GM23338 (cell line): ENCODE results near the gene JHY. TPM values are rescaled to one million over a fixed set of nuclear protein-coding genes. Genes with fewer than 3 reads are reported as not detected.

Source experiments
- ATAC-seq: fragments of 200-7000 bp; cut with Tn5 transposase; 3 replicates; pipeline ENCODE4 v1.9.1; 2020
- DNase-seq: peaks from one replicate; pipeline ENCODE4 v3.0.0-alpha.2; 2015; ENCODE audit warnings: low spot score
- H2AFZ ChIP-seq: fragments of 200-600 bp; sonication (generic); 2 replicates; pipeline ENCODE4 v1.8.0; 2016; ENCODE audit warnings: antibody characterized with exemption, mild to moderate bottlenecking, moderate library complexity
- H3F3A ChIP-seq: fragments of 200-600 bp; sonication (generic); replicated peaks from 2 replicates; pipeline ENCODE4 v1.8.0; 2017; ENCODE audit warnings: antibody characterized with exemption, mixed run types, low read depth
- H3K27ac ChIP-seq: fragments of 200-600 bp; sonication (generic); 2 replicates; pipeline ENCODE4 v1.6.1; 2016; ENCODE audit warnings: low read depth
- H3K27me3 ChIP-seq: fragments of 200-600 bp; sonication (generic); 2 replicates; pipeline ENCODE4 v1.8.0; 2016; ENCODE audit warnings: mild to moderate bottlenecking, mixed run types, moderate library complexity; ENCODE audit not compliant: insufficient read depth
- H3K36me3 ChIP-seq: fragments of 200-600 bp; sonication (generic); 2 replicates; pipeline ENCODE4 v1.8.0; 2016; ENCODE audit warnings: mild to moderate bottlenecking; ENCODE audit not compliant: insufficient read depth
- H3K4me1 ChIP-seq: fragments of 200-600 bp; sonication (generic); 2 replicates; pipeline ENCODE4 v1.8.0; 2016; ENCODE audit warnings: mild to moderate bottlenecking, moderate library complexity; ENCODE audit not compliant: insufficient read depth
- H3K4me2 ChIP-seq: fragments of 200-600 bp; sonication (generic); 2 replicates; pipeline ENCODE4 v1.7.1; 2017; ENCODE audit warnings: mixed run types
- H3K4me3 ChIP-seq: fragments of 200-600 bp; sonication (generic); 2 replicates; pipeline ENCODE4 v1.6.1; 2016; ENCODE audit warnings: mixed run types
- H3K79me2 ChIP-seq: fragments of 200-600 bp; sonication (generic); replicated peaks from 2 replicates; pipeline ENCODE4 v1.8.0; 2017; ENCODE audit warnings: mild to moderate bottlenecking; ENCODE audit not compliant: insufficient read depth
- H3K9me2 ChIP-seq: fragments of 200-600 bp; sonication (generic); 2 replicates; pipeline ENCODE4 v1.8.0; 2017; ENCODE audit not compliant: insufficient read depth
- H4K20me1 ChIP-seq: fragments of 200-600 bp; sonication (generic); replicated peaks from 2 replicates; pipeline ENCODE4 v1.8.0; 2017; ENCODE audit warnings: mild to moderate bottlenecking; ENCODE audit not compliant: insufficient read depth
- H3K27ac Mint-ChIP-seq: 2 replicates; pipeline ENCODE4 v1.8.0; 2020; ENCODE audit warnings: inconsistent platforms, mild to moderate bottlenecking, moderate library complexity, mixed read lengths
- H3K27me3 Mint-ChIP-seq: 3 replicates; pipeline ENCODE4 v1.8.0; 2022; ENCODE audit warnings: low read depth, mild to moderate bottlenecking, moderate library complexity, mixed read lengths, inconsistent platforms; ENCODE audit not compliant: insufficient read depth, poor library complexity
- H3K36me3 Mint-ChIP-seq: 3 replicates; pipeline ENCODE4 v1.8.0; 2021; ENCODE audit warnings: low read depth, mild to moderate bottlenecking, inconsistent platforms, moderate library complexity, mixed read lengths
- H3K4me1 Mint-ChIP-seq: 3 replicates; pipeline ENCODE4 v1.8.0; 2020; ENCODE audit warnings: mild to moderate bottlenecking, inconsistent platforms, mixed read lengths
- H3K4me3 Mint-ChIP-seq: 3 replicates; pipeline ENCODE4 v1.8.0; 2021; ENCODE audit warnings: moderate library complexity, mild to moderate bottlenecking, inconsistent platforms, mixed read lengths
- H3K9me3 Mint-ChIP-seq: 3 replicates; pipeline ENCODE4 v1.8.0; 2020; ENCODE audit warnings: moderate library complexity, mild to moderate bottlenecking, inconsistent platforms, mixed read lengths
- CREB1 ChIP-seq: fragments of 250-450 bp; sonication (Bioruptor Pico); IDR thresholded peaks from 2 replicates; pipeline ENCODE4 v1.5.0; 2020; ENCODE audit warnings: low read depth, mild to moderate bottlenecking, moderate library complexity
- EZH2 ChIP-seq: fragments of 200-600 bp; sonication (generic); IDR thresholded peaks from one replicate; pipeline ENCODE4 v1.8.0; 2017; ENCODE audit warnings: antibody characterized with exemption, mild to moderate bottlenecking, low read depth; ENCODE audit not compliant: unreplicated experiment
- EZH2phosphoT487 ChIP-seq: fragments of 200-600 bp; sonication (generic); IDR thresholded peaks from one replicate; pipeline ENCODE4 v1.8.1; 2018; ENCODE audit warnings: antibody characterized with exemption; ENCODE audit not compliant: unreplicated experiment
- JUNB ChIP-seq: IDR thresholded peaks from one replicate; pipeline ENCODE4 v1.6.1; 2016; ENCODE audit warnings: antibody characterized with exemption; ENCODE audit not compliant: unreplicated experiment
- NANOG ChIP-seq: IDR thresholded peaks from 2 replicates; pipeline ENCODE4 v1.6.1; 2016; ENCODE audit warnings: antibody characterized with exemption, borderline replicate concordance
- POLR2AphosphoS5 ChIP-seq: IDR thresholded peaks from 2 replicates; pipeline ENCODE4 v1.6.1; 2016; ENCODE audit warnings: antibody characterized with exemption, low read depth
- ZNF114 ChIP-seq: fragments of 250-450 bp; sonication (Bioruptor Pico); IDR thresholded peaks from 2 replicates; pipeline ENCODE4 v1.5.0; 2020; ENCODE audit warnings: mild to moderate bottlenecking, moderate library complexity
- ZNF331 ChIP-seq: fragments of 250-450 bp; sonication (Bioruptor Pico); IDR thresholded peaks from 2 replicates; pipeline ENCODE4 v1.5.0; 2020; ENCODE audit warnings: low read depth, mild to moderate bottlenecking, moderate library complexity
- polyA plus RNA-seq: library from polyadenylated mRNA; unstranded; fragments of >200 nt; fragmentation: Nextera tagmentation; extraction: Ambion mirVana; gene quantifications from 2 replicates; pipeline ENCODE4 v1.2.1, GENCODE V29; 2016
- total RNA-seq: library from RNA; depleted of rRNA; stranded (reverse); fragments of >200 nt; shearing (Covaris generic); gene quantifications from 2 replicates; pipeline ENCODE4 v1.2.3, GENCODE V29; 2014
- TF ChIP-seq, protein P1 (sequence below): fragments of 250-450 bp; sonication (Bioruptor Pico); IDR thresholded peaks from 2 replicates; pipeline ENCODE4 v1.5.0; 2020; ENCODE audit warnings: mild to moderate bottlenecking, moderate library complexity
- TF ChIP-seq, protein P2 (sequence below): IDR thresholded peaks from 2 replicates; pipeline ENCODE4 v1.6.1; 2016; ENCODE audit warnings: antibody characterized with exemption

Gene JHY
- total and polyA plus RNA-seq, 2 experiments from 2014 or later = 0.94 to 0.97 TPM

DNA sequence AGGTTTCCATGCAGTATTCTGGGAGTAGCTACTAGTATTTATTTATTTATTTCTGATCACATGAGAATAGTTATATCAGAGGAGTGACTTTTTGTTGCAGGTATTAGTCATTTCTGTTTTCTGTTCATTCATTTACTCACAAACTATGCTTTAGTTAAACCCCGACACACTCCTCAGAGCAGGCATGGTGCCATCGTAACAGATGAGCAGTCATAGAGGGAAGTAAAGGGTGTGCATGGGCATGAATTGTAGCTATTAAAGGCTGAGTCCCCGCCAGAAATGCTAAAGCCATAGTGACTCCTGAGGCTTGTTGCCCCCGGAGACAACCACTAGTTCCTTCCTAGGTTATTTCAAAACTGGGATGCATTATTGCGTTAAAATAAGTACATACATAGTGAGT, 10.6 kb downstream of the JHY start (continued):
- TF ChIP-seq, protein P1, sequence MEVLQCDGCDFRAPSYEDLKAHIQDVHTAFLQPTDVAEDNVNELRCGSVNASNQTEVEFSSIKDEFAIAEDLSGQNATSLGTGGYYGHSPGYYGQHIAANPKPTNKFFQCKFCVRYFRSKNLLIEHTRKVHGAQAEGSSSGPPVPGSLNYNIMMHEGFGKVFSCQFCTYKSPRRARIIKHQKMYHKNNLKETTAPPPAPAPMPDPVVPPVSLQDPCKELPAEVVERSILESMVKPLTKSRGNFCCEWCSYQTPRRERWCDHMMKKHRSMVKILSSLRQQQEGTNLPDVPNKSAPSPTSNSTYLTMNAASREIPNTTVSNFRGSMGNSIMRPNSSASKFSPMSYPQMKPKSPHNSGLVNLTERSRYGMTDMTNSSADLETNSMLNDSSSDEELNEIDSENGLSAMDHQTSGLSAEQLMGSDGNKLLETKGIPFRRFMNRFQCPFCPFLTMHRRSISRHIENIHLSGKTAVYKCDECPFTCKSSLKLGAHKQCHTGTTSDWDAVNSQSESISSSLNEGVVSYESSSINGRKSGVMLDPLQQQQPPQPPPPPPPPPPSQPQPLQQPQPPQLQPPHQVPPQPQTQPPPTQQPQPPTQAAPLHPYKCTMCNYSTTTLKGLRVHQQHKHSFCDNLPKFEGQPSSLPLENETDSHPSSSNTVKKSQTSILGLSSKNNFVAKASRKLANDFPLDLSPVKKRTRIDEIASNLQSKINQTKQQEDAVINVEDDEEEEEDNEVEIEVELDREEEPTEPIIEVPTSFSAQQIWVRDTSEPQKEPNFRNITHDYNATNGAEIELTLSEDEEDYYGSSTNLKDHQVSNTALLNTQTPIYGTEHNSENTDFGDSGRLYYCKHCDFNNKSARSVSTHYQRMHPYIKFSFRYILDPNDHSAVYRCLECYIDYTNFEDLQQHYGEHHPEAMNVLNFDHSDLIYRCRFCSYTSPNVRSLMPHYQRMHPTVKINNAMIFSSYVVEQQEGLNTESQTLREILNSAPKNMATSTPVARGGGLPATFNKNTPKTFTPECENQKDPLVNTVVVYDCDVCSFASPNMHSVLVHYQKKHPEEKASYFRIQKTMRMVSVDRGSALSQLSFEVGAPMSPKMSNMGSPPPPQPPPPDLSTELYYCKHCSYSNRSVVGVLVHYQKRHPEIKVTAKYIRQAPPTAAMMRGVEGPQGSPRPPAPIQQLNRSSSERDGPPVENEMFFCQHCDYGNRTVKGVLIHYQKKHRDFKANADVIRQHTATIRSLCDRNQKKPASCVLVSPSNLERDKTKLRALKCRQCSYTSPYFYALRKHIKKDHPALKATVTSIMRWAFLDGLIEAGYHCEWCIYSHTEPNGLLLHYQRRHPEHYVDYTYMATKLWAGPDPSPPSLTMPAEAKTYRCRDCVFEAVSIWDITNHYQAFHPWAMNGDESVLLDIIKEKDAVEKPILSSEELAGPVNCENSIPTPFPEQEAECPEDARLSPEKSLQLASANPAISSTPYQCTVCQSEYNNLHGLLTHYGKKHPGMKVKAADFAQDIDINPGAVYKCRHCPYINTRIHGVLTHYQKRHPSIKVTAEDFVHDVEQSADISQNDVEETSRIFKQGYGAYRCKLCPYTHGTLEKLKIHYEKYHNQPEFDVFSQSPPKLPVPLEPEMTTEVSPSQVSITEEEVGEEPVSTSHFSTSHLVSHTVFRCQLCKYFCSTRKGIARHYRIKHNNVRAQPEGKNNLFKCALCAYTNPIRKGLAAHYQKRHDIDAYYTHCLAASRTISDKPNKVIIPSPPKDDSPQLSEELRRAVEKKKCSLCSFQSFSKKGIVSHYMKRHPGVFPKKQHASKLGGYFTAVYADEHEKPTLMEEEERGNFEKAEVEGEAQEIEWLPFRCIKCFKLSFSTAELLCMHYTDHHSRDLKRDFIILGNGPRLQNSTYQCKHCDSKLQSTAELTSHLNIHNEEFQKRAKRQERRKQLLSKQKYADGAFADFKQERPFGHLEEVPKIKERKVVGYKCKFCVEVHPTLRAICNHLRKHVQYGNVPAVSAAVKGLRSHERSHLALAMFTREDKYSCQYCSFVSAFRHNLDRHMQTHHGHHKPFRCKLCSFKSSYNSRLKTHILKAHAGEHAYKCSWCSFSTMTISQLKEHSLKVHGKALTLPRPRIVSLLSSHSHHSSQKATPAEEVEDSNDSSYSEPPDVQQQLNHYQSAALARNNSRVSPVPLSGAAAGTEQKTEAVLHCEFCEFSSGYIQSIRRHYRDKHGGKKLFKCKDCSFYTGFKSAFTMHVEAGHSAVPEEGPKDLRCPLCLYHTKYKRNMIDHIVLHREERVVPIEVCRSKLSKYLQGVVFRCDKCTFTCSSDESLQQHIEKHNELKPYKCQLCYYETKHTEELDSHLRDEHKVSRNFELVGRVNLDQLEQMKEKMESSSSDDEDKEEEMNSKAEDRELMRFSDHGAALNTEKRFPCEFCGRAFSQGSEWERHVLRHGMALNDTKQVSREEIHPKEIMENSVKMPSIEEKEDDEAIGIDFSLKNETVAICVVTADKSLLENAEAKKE (CRISPR knock-in tag) = no peak
- no peak for TF ChIP-seq ZNF114 (CRISPR knock-in tag)
- no peak for TF ChIP-seq CREB1 (CRISPR knock-in tag)

DNA sequence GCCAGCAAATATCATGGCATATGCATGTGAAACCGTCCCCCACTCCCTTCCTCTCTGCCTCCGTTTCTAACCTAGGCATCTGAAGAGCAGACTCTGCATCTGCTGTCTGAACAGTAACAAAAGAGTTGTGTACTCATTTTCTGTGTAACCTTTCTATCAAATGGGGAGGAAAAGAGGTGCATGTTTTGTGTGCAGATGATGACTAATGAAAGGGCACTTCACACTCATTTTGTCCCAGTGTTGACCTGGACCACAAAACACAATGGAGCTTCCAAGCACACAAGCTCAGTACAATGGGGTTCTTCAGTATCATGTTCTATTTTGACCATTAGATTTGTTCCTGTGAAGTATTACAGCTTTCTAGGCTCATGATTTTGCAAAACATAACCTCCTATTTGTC, 13.0 kb downstream of the JHY start:
- ATAC-seq = no peak
- no peak overlapping the region for H3K4me3 ChIP-seq
- H3K9me2 ChIP-seq = no peaks in the 10 kb centered on the region
- no peaks in the 10 kb centered on the region for H3K36me3 ChIP-seq
- H3K79me2 ChIP-seq = no peaks in the 10 kb centered on the region
- no peaks in the 10 kb centered on the region for H3K36me3 Mint-ChIP-seq
- H4K20me1 ChIP-seq = no peaks in the 10 kb centered on the region
- no peak overlapping the region for H2AFZ ChIP-seq
- TF ChIP-seq NANOG (no peak), JUNB (no peak), ZNF331 (CRISPR knock-in tag) (no peak), EZH2phosphoT487 (no peak), EZH2 (no peak), POLR2AphosphoS5 (no peak)
- TF ChIP-seq, protein P2, sequence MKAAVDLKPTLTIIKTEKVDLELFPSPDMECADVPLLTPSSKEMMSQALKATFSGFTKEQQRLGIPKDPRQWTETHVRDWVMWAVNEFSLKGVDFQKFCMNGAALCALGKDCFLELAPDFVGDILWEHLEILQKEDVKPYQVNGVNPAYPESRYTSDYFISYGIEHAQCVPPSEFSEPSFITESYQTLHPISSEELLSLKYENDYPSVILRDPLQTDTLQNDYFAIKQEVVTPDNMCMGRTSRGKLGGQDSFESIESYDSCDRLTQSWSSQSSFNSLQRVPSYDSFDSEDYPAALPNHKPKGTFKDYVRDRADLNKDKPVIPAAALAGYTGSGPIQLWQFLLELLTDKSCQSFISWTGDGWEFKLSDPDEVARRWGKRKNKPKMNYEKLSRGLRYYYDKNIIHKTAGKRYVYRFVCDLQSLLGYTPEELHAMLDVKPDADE = no peak
- TF ChIP-seq, protein P1 (CRISPR knock-in tag) = no peak
- H3K27ac Mint-ChIP-seq = no peak overlapping the region
- no peak overlapping the region for H3K4me3 Mint-ChIP-seq
- peaks cover under 1% of the 10 kb centered on the region; the same call in 1 of the 3 replicates for H3K4me1 Mint-ChIP-seq
- H3K9me3 Mint-ChIP-seq = no peaks in the 10 kb centered on the region
- H3K27ac ChIP-seq = no peak overlapping the region
- H3K4me2 ChIP-seq = no peak overlapping the region
- no peaks in the 10 kb centered on the region for H3K4me1 ChIP-seq
- H3K27me3 Mint-ChIP-seq = no peaks in the 10 kb centered on the region
- DNase-seq = no peak
- no peaks in the 10 kb centered on the region for H3K27me3 ChIP-seq
- H3F3A ChIP-seq = no peaks in the 10 kb centered on the region
